Measurements from ENCODE around the gene VPS16.

VPS16 gene

DNA sequence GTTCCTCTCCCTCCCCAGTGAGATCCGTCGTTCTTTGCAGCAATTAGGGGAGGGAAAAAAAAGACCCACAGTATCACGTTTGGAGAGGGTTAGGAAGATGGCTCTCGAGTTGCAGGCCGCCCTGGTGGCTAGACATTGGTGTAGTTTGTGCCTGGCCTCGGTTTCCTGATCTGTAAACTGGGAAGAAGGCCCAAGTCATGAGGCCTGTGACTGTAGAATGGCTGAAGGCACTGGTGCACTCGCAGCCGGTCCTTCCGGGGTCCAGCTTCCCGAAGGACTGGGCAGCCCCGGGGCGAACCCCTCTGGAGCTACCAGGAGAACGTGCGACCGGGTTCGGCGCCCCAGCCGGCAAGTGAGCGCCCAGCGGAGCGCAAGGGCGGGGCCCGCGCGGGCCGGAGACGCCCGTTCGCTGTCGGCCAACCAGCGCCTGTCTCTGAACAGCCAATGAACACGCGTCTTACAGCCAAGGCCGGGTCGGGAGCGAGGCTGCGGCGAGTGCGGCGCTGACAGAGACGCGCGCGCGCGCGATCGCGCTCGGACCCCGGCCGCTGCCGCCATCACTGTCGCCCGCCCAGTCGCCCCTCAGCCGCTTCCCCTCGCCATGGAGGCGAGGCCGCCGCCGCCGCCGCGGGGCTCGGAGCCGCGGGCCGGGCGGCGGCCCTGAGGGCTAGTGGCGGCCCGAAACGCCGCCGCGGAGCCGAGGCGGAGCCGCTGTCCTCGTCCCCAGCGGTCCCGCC, 32.6 kb downstream of the VPS16 start, which contains the start of gene PTPRA:
PTPRA (plus strand) TSS at position 472 of the 737 bp plus-strand sequence. CDS start 90,797 bp downstream, outside the sequence.
- DNase-seq (ENCODE audit: low read depth, low spot score): peak; percentile 24
- Histone ChIP-seq H3K9me3 (ENCODE audit: low read depth, low read length) (no peaks in the 10 kb centered on the region), H3K36me3 (ENCODE audit: insufficient read depth, low read length) (peaks cover 9% of the 10 kb centered on the region; the same call in 1 of the 2 replicates), H3K27ac (peak within 1 kb of the TSS; percentile 19; the same call in 1 of the 2 replicates), H3K9ac (ENCODE audit: insufficient read length) (peak within 1 kb of the TSS; percentile 89), H3K4me3 (peak within 1 kb of the TSS; percentile 99)
- no peak for TF ChIP-seq FOXP2 (optimal IDR thresholded peaks at IDR 0.05; ENCODE audit: control extremely low read depth, extremely low read length, insufficient read depth)
- TF ChIP-seq POLR2AphosphoS5 (IDR thresholded peaks at IDR 0.05; ENCODE audit: borderline replicate concordance, low read depth, low read length): peak; percentile 99
- TF ChIP-seq EZH2 (IDR thresholded peaks at IDR 0.05): no peak

DNA sequence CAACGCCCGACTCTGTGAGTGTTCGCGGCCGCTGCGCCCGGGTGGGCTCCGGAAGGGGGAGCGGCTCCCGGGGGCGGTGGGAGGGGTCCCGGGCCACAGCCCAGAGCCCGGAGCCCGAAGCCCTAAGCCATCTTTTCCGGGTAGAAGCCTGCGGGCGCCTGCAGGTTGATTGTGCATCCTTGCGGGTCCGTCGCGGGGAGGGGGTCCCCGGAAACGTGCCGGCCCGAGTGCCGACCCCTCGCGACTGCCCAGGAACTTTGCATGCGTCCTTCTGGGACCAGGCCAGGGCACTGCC, 33.1 kb downstream of the VPS16 start:
- H3K4me3 ChIP-seq: peak overlapping the region; percentile 99
- H3K27ac ChIP-seq: no peak overlapping the region
- TF ChIP-seq FOXP2 (optimal IDR thresholded peaks at IDR 0.05; ENCODE audit: control extremely low read depth, extremely low read length, insufficient read depth) (no peak), EZH2 (IDR thresholded peaks at IDR 0.05) (no peak), POLR2AphosphoS5 (IDR thresholded peaks at IDR 0.05; ENCODE audit: borderline replicate concordance, low read depth, low read length) (no peak)
- peak overlapping the region; percentile 89 for H3K9ac ChIP-seq (ENCODE audit: insufficient read length)
- DNase-seq (ENCODE audit: low read depth, low spot score): no peak
- H3K36me3 ChIP-seq (ENCODE audit: insufficient read depth, low read length): peaks cover 9% of the 10 kb centered on the region; the same call in 1 of the 2 replicates
- no peaks in the 10 kb centered on the region for H3K9me3 ChIP-seq (ENCODE audit: low read depth, low read length)

DNA sequence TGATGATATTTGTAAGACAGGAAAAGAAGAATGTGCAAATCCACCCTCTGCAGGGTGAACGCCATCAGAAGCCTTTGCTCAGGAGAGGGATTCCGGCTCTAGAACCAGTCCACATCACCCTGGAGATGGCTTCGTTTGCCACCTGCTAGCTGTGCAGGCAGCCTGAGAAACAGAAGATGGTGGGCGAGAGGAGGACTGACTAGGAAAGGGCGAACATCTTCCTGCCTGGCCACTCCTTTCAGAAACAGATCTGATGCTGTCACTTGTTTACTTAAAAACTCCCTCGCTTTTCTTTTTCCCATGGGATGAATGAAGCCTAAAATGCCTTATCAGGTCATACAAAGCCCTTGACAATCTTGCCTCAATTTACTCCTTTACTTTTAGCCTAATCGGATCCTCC, 33.9 kb downstream of the VPS16 start:
- Histone ChIP-seq H3K27ac (no peak overlapping the region), H3K9ac (ENCODE audit: insufficient read length) (peak overlapping the region; percentile 89), H3K36me3 (ENCODE audit: insufficient read depth, low read length) (peaks cover 9% of the 10 kb centered on the region; the same call in 1 of the 2 replicates), H3K9me3 (ENCODE audit: low read depth, low read length) (no peaks in the 10 kb centered on the region), H3K4me3 (peak overlapping the region; percentile 99)
- no peak for TF ChIP-seq POLR2AphosphoS5 (IDR thresholded peaks at IDR 0.05; ENCODE audit: borderline replicate concordance, low read depth, low read length)
- TF ChIP-seq FOXP2 (optimal IDR thresholded peaks at IDR 0.05; ENCODE audit: control extremely low read depth, extremely low read length, insufficient read depth): no peak
- TF ChIP-seq EZH2 (IDR thresholded peaks at IDR 0.05): no peak
- no peak for DNase-seq (ENCODE audit: low read depth, low spot score)

DNA sequence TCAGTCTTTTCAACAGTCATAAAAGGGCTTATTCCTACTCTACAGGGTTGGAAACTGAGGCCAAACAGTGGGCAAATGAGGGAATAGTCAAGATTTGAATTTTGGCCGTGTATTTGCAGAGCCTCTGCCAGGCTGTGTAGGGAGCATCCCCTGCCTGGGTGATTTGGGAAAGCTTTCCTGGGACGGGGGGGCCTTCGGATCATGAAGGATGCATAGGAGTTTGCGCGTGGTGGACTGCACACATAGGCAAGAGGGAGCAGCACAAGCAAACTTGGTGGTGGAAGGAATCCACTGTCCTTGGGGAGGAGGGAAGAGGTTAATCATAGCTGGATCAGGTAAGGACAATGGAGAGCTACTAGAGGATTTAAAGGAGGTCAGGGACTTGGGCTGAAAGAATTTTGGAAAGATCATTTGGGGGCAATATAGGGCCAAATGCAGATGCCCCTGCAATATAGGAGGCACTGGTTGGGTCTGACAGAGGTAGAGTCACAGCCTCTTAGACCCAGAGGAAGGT, 35.2 kb downstream of the VPS16 start:
- H3K4me3 ChIP-seq: no peak overlapping the region
- peaks cover 9% of the 10 kb centered on the region; the same call in 1 of the 2 replicates for H3K36me3 ChIP-seq (ENCODE audit: insufficient read depth, low read length)
- no peaks in the 10 kb centered on the region for H3K9me3 ChIP-seq (ENCODE audit: low read depth, low read length)
- TF ChIP-seq FOXP2 (optimal IDR thresholded peaks at IDR 0.05; ENCODE audit: control extremely low read depth, extremely low read length, insufficient read depth) (no peak), EZH2 (IDR thresholded peaks at IDR 0.05) (no peak), POLR2AphosphoS5 (IDR thresholded peaks at IDR 0.05; ENCODE audit: borderline replicate concordance, low read depth, low read length) (no peak)
- H3K9ac ChIP-seq (ENCODE audit: insufficient read length): no peak overlapping the region
- no peak overlapping the region for H3K27ac ChIP-seq
- no peak for DNase-seq (ENCODE audit: low read depth, low spot score)

DNA sequence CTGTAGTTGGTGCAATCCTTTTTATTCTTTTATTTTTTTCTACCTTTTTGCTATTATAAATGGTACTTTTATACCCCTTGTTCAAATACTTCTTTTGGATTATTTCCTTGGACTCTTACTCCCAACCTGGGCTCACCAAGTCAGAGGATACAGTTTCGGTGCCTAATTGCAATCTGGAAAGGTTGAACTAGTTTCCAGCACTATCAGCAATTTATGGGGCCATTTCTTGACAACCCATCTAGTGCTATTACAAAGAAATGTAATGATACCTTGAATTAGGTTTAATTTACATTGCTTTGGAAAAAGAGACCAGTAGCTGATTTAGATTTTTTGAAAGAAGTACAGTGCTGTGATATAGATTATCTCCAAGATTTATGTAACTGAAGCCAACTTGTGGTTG, 38.0 kb downstream of the VPS16 start:
- DNase-seq (ENCODE audit: low read depth, low spot score): no peak
- Histone ChIP-seq H3K36me3 (ENCODE audit: insufficient read depth, low read length) (peaks cover 9% of the 10 kb centered on the region; the same call in 1 of the 2 replicates), H3K27ac (no peak overlapping the region; the same call in 1 of the 2 replicates), H3K9ac (ENCODE audit: insufficient read length) (no peak overlapping the region), H3K9me3 (ENCODE audit: low read depth, low read length) (no peaks in the 10 kb centered on the region), H3K4me3 (no peak overlapping the region)
- TF ChIP-seq EZH2 (IDR thresholded peaks at IDR 0.05): no peak
- no peak for TF ChIP-seq FOXP2 (optimal IDR thresholded peaks at IDR 0.05; ENCODE audit: control extremely low read depth, extremely low read length, insufficient read depth)
- TF ChIP-seq POLR2AphosphoS5 (IDR thresholded peaks at IDR 0.05; ENCODE audit: borderline replicate concordance, low read depth, low read length): no peak

DNA sequence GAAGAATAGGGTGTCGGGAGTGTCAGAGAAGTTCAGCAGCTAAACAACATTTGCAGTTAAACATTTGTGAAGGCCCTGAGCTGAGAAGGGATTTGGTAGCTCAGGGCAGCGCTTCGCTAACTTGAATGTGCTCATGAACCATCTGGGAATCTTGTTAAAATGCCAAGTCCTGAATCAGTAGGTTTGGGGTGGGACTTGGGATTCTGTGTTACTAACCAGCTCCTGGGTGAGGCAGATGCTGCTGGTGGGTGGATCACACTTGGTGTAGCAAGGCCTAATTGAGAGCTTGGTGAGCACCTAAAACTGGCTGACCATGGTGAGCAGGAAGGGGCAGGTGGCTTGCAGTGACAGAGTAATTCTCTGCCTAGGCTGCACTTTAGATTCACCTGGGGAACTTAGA, 38.6 kb downstream of the VPS16 start:
- H3K4me3 ChIP-seq: no peak overlapping the region
- peaks cover 9% of the 10 kb centered on the region; the same call in 1 of the 2 replicates for H3K36me3 ChIP-seq (ENCODE audit: insufficient read depth, low read length)
- no peak overlapping the region for H3K9ac ChIP-seq (ENCODE audit: insufficient read length)
- no peak for DNase-seq (ENCODE audit: low read depth, low spot score)
- H3K27ac ChIP-seq: no peak overlapping the region
- no peak for TF ChIP-seq FOXP2 (optimal IDR thresholded peaks at IDR 0.05; ENCODE audit: control extremely low read depth, extremely low read length, insufficient read depth)
- no peak for TF ChIP-seq POLR2AphosphoS5 (IDR thresholded peaks at IDR 0.05; ENCODE audit: borderline replicate concordance, low read depth, low read length)
- no peak for TF ChIP-seq EZH2 (IDR thresholded peaks at IDR 0.05)
- no peaks in the 10 kb centered on the region for H3K9me3 ChIP-seq (ENCODE audit: low read depth, low read length)

DNA sequence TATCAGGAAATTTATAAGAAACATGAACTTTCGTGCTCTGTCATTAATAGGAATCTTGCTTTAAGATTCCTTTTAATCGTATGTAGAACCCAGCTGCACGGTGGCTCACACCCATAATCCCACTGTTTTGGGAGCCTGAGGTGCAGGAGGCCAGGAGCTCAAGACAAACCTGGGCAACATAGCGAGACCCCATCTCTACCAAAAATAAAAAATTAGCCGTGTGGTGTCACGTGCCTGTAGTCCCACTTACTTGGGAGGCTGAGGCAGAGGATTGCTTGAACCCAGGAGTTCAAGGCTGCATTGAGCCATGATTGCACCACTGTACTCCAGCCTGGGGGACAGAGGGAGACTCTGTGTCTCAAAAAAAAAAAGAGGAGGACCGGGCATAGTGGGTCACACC, 40.1 kb downstream of the VPS16 start:
- H3K27ac ChIP-seq: no peak overlapping the region
- TF ChIP-seq FOXP2 (optimal IDR thresholded peaks at IDR 0.05; ENCODE audit: control extremely low read depth, extremely low read length, insufficient read depth): no peak
- no peak for TF ChIP-seq EZH2 (IDR thresholded peaks at IDR 0.05)
- H3K9me3 ChIP-seq (ENCODE audit: low read depth, low read length): no peaks in the 10 kb centered on the region
- H3K36me3 ChIP-seq (ENCODE audit: insufficient read depth, low read length): peaks cover 9% of the 10 kb centered on the region; the same call in 1 of the 2 replicates
- no peak overlapping the region for H3K9ac ChIP-seq (ENCODE audit: insufficient read length)
- no peak overlapping the region for H3K4me3 ChIP-seq
- DNase-seq (ENCODE audit: low read depth, low spot score): no peak

DNA sequence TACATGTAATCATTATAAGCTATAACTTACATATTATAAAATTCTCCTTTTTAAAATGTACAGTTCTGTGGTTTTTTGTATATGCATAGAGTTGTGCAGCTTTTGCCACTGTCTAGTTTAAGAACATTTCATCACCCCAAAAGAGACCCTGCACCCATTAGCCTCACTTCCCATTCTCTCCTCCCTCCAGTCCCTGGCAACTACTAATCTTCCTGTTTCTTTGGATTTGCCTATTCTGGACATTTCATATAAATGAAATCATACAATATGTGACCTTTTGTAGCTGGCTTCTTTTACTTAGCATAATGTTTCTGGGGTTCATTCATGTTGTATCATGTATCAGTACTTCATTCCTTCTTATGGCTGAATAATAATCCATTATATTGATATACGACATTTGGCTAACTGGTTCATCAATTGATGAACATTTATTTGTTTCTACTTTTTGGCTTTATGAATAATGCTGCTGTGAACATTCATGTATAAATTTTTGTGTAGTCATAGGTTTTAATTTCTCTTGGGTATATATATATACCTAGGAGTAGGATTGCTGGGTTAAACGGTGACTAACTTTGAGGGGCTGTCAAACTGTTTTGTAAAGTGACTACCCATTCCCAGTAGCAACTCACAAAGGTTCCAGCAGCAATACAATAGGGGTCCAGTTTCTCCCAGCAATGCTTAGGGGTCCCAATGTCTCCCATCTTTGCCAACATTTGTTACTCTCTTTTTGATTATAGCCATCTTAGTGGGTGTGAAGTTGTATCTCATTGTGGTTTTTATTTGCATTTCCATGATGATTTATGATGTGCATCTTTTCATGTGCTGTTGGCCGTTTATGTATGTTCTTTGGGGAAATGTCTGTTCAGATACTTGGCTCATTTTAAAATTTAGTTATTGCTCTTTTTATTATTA, 43.4 kb downstream of the VPS16 start:
- Histone ChIP-seq H3K9me3 (ENCODE audit: low read depth, low read length) (no peaks in the 10 kb centered on the region), H3K36me3 (ENCODE audit: insufficient read depth, low read length) (no peaks in the 10 kb centered on the region), H3K4me3 (no peak overlapping the region), H3K9ac (ENCODE audit: insufficient read length) (no peak overlapping the region), H3K27ac (no peak overlapping the region)
- TF ChIP-seq EZH2 (IDR thresholded peaks at IDR 0.05) (no peak), POLR2AphosphoS5 (IDR thresholded peaks at IDR 0.05; ENCODE audit: borderline replicate concordance, low read depth, low read length) (no peak), FOXP2 (optimal IDR thresholded peaks at IDR 0.05; ENCODE audit: control extremely low read depth, extremely low read length, insufficient read depth) (no peak)
- no peak for DNase-seq (ENCODE audit: low read depth, low spot score)
